ENCODE measurements around the gene TTC22.

DNA sequence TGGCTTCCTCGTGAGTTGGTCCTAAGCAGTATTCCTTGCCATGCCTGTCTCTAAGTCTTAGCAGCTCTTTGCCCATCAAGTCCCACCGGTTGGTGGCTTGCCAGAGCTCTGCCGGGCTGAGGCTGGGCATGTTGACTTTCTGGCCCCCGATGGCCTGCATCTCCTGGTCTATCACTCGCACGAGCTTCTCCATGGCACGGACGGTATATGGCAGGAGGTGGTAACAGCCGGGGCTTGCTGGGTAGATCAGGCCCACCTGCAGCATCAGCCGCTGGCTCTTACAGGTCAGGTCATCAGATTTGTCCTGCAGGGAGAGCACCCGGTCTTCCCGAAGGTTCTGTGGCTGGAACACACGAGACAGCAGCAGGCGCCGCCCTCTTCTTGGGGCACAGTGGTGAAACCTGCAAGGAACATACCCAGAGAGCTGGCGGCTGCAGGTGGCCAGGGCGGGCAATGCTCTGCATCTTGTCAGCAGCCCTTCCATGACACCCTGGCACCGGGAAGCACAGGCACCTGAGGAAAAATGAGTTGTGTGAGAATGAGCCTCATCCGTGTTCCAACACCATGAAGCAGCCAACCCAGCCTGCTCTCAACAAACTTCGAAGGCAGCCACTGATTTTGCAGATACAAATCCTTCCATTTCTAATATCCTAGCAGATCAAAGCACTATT is 42.3 kb downstream of the TTC22 start:
- TF ChIP-seq, protein P1, sequence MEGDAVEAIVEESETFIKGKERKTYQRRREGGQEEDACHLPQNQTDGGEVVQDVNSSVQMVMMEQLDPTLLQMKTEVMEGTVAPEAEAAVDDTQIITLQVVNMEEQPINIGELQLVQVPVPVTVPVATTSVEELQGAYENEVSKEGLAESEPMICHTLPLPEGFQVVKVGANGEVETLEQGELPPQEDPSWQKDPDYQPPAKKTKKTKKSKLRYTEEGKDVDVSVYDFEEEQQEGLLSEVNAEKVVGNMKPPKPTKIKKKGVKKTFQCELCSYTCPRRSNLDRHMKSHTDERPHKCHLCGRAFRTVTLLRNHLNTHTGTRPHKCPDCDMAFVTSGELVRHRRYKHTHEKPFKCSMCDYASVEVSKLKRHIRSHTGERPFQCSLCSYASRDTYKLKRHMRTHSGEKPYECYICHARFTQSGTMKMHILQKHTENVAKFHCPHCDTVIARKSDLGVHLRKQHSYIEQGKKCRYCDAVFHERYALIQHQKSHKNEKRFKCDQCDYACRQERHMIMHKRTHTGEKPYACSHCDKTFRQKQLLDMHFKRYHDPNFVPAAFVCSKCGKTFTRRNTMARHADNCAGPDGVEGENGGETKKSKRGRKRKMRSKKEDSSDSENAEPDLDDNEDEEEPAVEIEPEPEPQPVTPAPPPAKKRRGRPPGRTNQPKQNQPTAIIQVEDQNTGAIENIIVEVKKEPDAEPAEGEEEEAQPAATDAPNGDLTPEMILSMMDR (IDR thresholded peaks at IDR 0.05; ENCODE audit: borderline replicate concordance, extremely low read depth, low read length, poor library complexity, severe bottlenecking) = no peak
- TF ChIP-seq EZH2 (IDR thresholded peaks at IDR 0.05; ENCODE audit: borderline replicate concordance, low read depth, low read length, severe bottlenecking) = no peak
